DND-41 (cell line): Measurements from ENCODE around the gene TDRD12.
"Not testable (repeated sequence)": the region's sequence is repeated elsewhere in the genome, so short reads cannot be mapped to it uniquely, and the experiment has no call there.

Source experiments
- CTCF ChIP-seq: IDR thresholded peaks from 2 replicates; pipeline ENCODE4 v1.5.1; 2012; ENCODE audit warnings: borderline replicate concordance, low read length, moderate library complexity, mild to moderate bottlenecking; ENCODE audit not compliant: poor library complexity, severe bottlenecking; ENCODE audit errors: extremely low read depth
- EZH2 ChIP-seq: IDR thresholded peaks from 3 replicates; pipeline ENCODE4 v1.6.1; 2012; ENCODE audit warnings: borderline replicate concordance, low read depth, mild to moderate bottlenecking, moderate library complexity, low read length, inconsistent platforms; ENCODE audit not compliant: severe bottlenecking

- TF ChIP-seq CTCF, EZH2: not testable (repeated sequence)
Measured at GRCh38 chr19:32867436-32867835, 147.9 kb downstream of the TDRD12 start.
